ENCODE measurements around the gene UBE2QL1. TPM values are rescaled to one million over a fixed set of nuclear protein-coding genes. Genes with fewer than 3 reads are reported as not detected.

Gene UBE2QL1
- total and polyA plus RNA-seq, 5 donors from 2014 or later, result not detected

- Mint-ChIP-seq H3K4me3 (no peak overlapping the region), H3K27ac (no peak overlapping the region), H3K27me3 (peaks cover 14% of the 10 kb centered on the region), H3K36me3 (no peaks in the 10 kb centered on the region), H3K9me3 (peaks cover 0 to 3% (median 0%) of the 10 kb centered on the region in 7 donors), H3K4me1 (peaks cover 0 to 4% (median 2%) of the 10 kb centered on the region in 4 donors)
- no peak overlapping the region for H3K27ac ChIP-seq (ENCODE audit: insufficient read depth, low read length, poor library complexity, severe bottlenecking)
- no peaks in the 10 kb centered on the region for H3K27me3 ChIP-seq (ENCODE audit: control insufficient read depth, insufficient read depth, low read length)
- H3K4me1 ChIP-seq (ENCODE audit: control insufficient read depth, insufficient read depth, low read length, poor library complexity, severe bottlenecking), result no peaks in the 10 kb centered on the region
- H3K4me3 ChIP-seq (ENCODE audit: low read depth, low read length), result no peak overlapping the region
- ATAC-seq (ENCODE audit: low read depth in 2 of 2) (no peak), DNase-seq (no peak)
- no peaks in the 10 kb centered on the region for H3K36me3 ChIP-seq (ENCODE audit: control insufficient read depth, insufficient read depth, low read length)
- H3K9me3 ChIP-seq (ENCODE audit: control insufficient read depth in 2 of 2, low read length in 2 of 2), result no peaks in the 10 kb centered on the region
These were observed 42.7 kb downstream of the UBE2QL1 start for GRCh38 chr5:6491196-6491918.

- Histone ChIP-seq H3K36me3 (ENCODE audit: control insufficient read depth, insufficient read depth, low read length) (no peaks in the 10 kb centered on the region), H3K4me3 (ENCODE audit: low read depth, low read length) (no peak overlapping the region), H3K9me3 (ENCODE audit: control insufficient read depth in 2 of 2, low read length in 2 of 2) (no peaks in the 10 kb centered on the region), H3K27me3 (ENCODE audit: control insufficient read depth, insufficient read depth, low read length) (no peaks in the 10 kb centered on the region), H3K27ac (ENCODE audit: insufficient read depth, low read length, poor library complexity, severe bottlenecking) (no peak overlapping the region), H3K4me1 (ENCODE audit: control insufficient read depth, insufficient read depth, low read length, poor library complexity, severe bottlenecking) (no peaks in the 10 kb centered on the region)
- Mint-ChIP-seq H3K4me3 (no peak overlapping the region), H3K27ac (no peak overlapping the region), H3K36me3 (no peaks in the 10 kb centered on the region), H3K4me1 (peaks cover 0 to 4% (median 2%) of the 10 kb centered on the region in 4 donors), H3K27me3 (peaks cover 18% of the 10 kb centered on the region), H3K9me3 (peaks cover 0 to 3% (median 0%) of the 10 kb centered on the region in 7 donors)
- ATAC-seq (ENCODE audit: low read depth in 2 of 2), result no peak
- no peak for DNase-seq
These were observed 43.2 kb downstream of the UBE2QL1 start for GRCh38 chr5:6491919-6492290.

GRCh38 chr5:6492934-6493333 is 44.3 kb downstream of the UBE2QL1 start:
- no peak overlapping the region for H3K4me3 Mint-ChIP-seq
- no peaks in the 10 kb centered on the region for H3K36me3 Mint-ChIP-seq
- H3K9me3 Mint-ChIP-seq, result peaks cover 0 to 3% (median 0%) of the 10 kb centered on the region in 7 donors
- H3K4me1 Mint-ChIP-seq, result peaks cover 0 to 5% (median 2%) of the 10 kb centered on the region in 4 donors
- DNase-seq (no peak), ATAC-seq (ENCODE audit: low read depth in 2 of 2) (no peak)
- peaks cover 11% of the 10 kb centered on the region for H3K27me3 Mint-ChIP-seq
- no peak overlapping the region for H3K27ac Mint-ChIP-seq
- Histone ChIP-seq H3K4me3 (ENCODE audit: low read depth, low read length) (no peak overlapping the region), H3K9me3 (ENCODE audit: control insufficient read depth in 2 of 2, low read length in 2 of 2) (no peaks in the 10 kb centered on the region), H3K4me1 (ENCODE audit: control insufficient read depth, insufficient read depth, low read length, poor library complexity, severe bottlenecking) (no peaks in the 10 kb centered on the region), H3K27me3 (ENCODE audit: control insufficient read depth, insufficient read depth, low read length) (no peaks in the 10 kb centered on the region), H3K36me3 (ENCODE audit: control insufficient read depth, insufficient read depth, low read length) (no peaks in the 10 kb centered on the region), H3K27ac (ENCODE audit: insufficient read depth, low read length, poor library complexity, severe bottlenecking) (no peak overlapping the region)

- Mint-ChIP-seq H3K4me1 (peaks cover 0 to 5% (median 2%) of the 10 kb centered on the region in 4 donors), H3K36me3 (no peaks in the 10 kb centered on the region), H3K4me3 (no peak overlapping the region), H3K27ac (no peak overlapping the region), H3K27me3 (peaks cover 11% of the 10 kb centered on the region), H3K9me3 (peaks cover 0 to 3% (median 0%) of the 10 kb centered on the region in 7 donors)
- Histone ChIP-seq H3K4me1 (ENCODE audit: control insufficient read depth, insufficient read depth, low read length, poor library complexity, severe bottlenecking) (no peaks in the 10 kb centered on the region), H3K27ac (ENCODE audit: insufficient read depth, low read length, poor library complexity, severe bottlenecking) (no peak overlapping the region), H3K4me3 (ENCODE audit: low read depth, low read length) (no peak overlapping the region), H3K27me3 (ENCODE audit: control insufficient read depth, insufficient read depth, low read length) (no peaks in the 10 kb centered on the region), H3K36me3 (ENCODE audit: control insufficient read depth, insufficient read depth, low read length) (no peaks in the 10 kb centered on the region), H3K9me3 (ENCODE audit: control insufficient read depth in 2 of 2, low read length in 2 of 2) (no peaks in the 10 kb centered on the region)
- ATAC-seq (ENCODE audit: low read depth in 2 of 2) (no peak), DNase-seq (no peak)
These were observed 45.2 kb downstream of the UBE2QL1 start for GRCh38 chr5:6493681-6494454.

- DNase-seq (no peak), ATAC-seq (ENCODE audit: low read depth in 2 of 2) (no peak)
- no peaks in the 10 kb centered on the region for H3K4me1 ChIP-seq (ENCODE audit: control insufficient read depth, insufficient read depth, low read length, poor library complexity, severe bottlenecking)
- no peak overlapping the region for H3K4me3 Mint-ChIP-seq
- H3K27ac ChIP-seq (ENCODE audit: insufficient read depth, low read length, poor library complexity, severe bottlenecking), result no peak overlapping the region
- H3K27me3 Mint-ChIP-seq, result peaks cover 11% of the 10 kb centered on the region
- no peaks in the 10 kb centered on the region for H3K36me3 ChIP-seq (ENCODE audit: control insufficient read depth, insufficient read depth, low read length)
- peaks cover 0 to 3% (median 0%) of the 10 kb centered on the region in 7 donors for H3K9me3 Mint-ChIP-seq
- no peak overlapping the region for H3K27ac Mint-ChIP-seq
- no peaks in the 10 kb centered on the region for H3K36me3 Mint-ChIP-seq
- H3K9me3 ChIP-seq (ENCODE audit: control insufficient read depth in 2 of 2, low read length in 2 of 2), result no peaks in the 10 kb centered on the region
- H3K27me3 ChIP-seq (ENCODE audit: control insufficient read depth, insufficient read depth, low read length), result no peaks in the 10 kb centered on the region
- H3K4me3 ChIP-seq (ENCODE audit: low read depth, low read length), result no peak overlapping the region
- peaks cover 0 to 5% (median 2%) of the 10 kb centered on the region in 4 donors for H3K4me1 Mint-ChIP-seq
These were observed 46.3 kb downstream of the UBE2QL1 start for GRCh38 chr5:6494939-6495338.

- Histone ChIP-seq H3K4me3 (ENCODE audit: low read depth, low read length) (no peak overlapping the region), H3K27me3 (ENCODE audit: control insufficient read depth, insufficient read depth, low read length) (no peaks in the 10 kb centered on the region), H3K36me3 (ENCODE audit: control insufficient read depth, insufficient read depth, low read length) (no peaks in the 10 kb centered on the region), H3K9me3 (ENCODE audit: control insufficient read depth in 2 of 2, low read length in 2 of 2) (no peaks in the 10 kb centered on the region), H3K4me1 (ENCODE audit: control insufficient read depth, insufficient read depth, low read length, poor library complexity, severe bottlenecking) (no peaks in the 10 kb centered on the region), H3K27ac (ENCODE audit: insufficient read depth, low read length, poor library complexity, severe bottlenecking) (no peak overlapping the region)
- Mint-ChIP-seq H3K9me3 (peaks cover 0 to 3% (median 0%) of the 10 kb centered on the region in 7 donors), H3K27ac (no peak overlapping the region), H3K27me3 (peaks cover 11% of the 10 kb centered on the region), H3K36me3 (no peaks in the 10 kb centered on the region), H3K4me1 (peaks cover 0 to 5% (median 2%) of the 10 kb centered on the region in 4 donors), H3K4me3 (no peak overlapping the region)
- no peak for ATAC-seq (ENCODE audit: low read depth in 2 of 2)
- DNase-seq, result no peak
These were observed 47.0 kb downstream of the UBE2QL1 start for GRCh38 chr5:6495433-6496206.

- Mint-ChIP-seq H3K27me3 (peaks cover 11% of the 10 kb centered on the region), H3K4me3 (no peak overlapping the region)
- ATAC-seq (ENCODE audit: low read depth in 2 of 2), result no peak
These were observed 47.5 kb downstream of the UBE2QL1 start for GRCh38 chr5:6496207-6496584.

More at GRCh38 chr5:6496207-6496584, 47.5 kb downstream of the UBE2QL1 start:
- no peaks in the 10 kb centered on the region for H3K4me1 ChIP-seq (ENCODE audit: control insufficient read depth, insufficient read depth, low read length, poor library complexity, severe bottlenecking)
- peaks cover 0 to 3% (median 0%) of the 10 kb centered on the region in 7 donors for H3K9me3 Mint-ChIP-seq
- H3K27ac ChIP-seq (ENCODE audit: insufficient read depth, low read length, poor library complexity, severe bottlenecking), result no peak overlapping the region
- H3K27me3 ChIP-seq (ENCODE audit: control insufficient read depth, insufficient read depth, low read length), result no peaks in the 10 kb centered on the region
- H3K27ac Mint-ChIP-seq, result no peak overlapping the region
- H3K36me3 ChIP-seq (ENCODE audit: control insufficient read depth, insufficient read depth, low read length), result no peaks in the 10 kb centered on the region
- H3K9me3 ChIP-seq (ENCODE audit: control insufficient read depth in 2 of 2, low read length in 2 of 2), result no peaks in the 10 kb centered on the region
- H3K36me3 Mint-ChIP-seq, result no peaks in the 10 kb centered on the region
- DNase-seq, result peak in 1 of 3 donors; percentile 35
- H3K4me1 Mint-ChIP-seq, result peaks cover 0 to 5% (median 2%) of the 10 kb centered on the region in 4 donors
- H3K4me3 ChIP-seq (ENCODE audit: low read depth, low read length), result no peak overlapping the region
